Stimulated activated CD8-positive, alpha-beta memory T cell treated with anti-CD3 and anti-CD28 coated beads, Interleukin-12 subunit alpha, Interleukin-12 subunit beta, amount 100 ng/mL, for 4 hours (primary cell): Measurements from ENCODE around the gene SLF2.
"Not testable (repeated sequence)": the region's sequence is repeated elsewhere in the genome, so short reads cannot be mapped to it uniquely, and the experiment has no call there.

Experiments
- DNase-seq: peaks from one replicate; pipeline ENCODE4 v3.0.0-alpha.2; 2020; ENCODE audit warnings: low read depth

Gene SLF2

GRCh38 chr10:100878291-100878910 is 34.4 kb upstream of the SLF2 start:
- DNase-seq, result no peak

- DNase-seq, result no peak
These were observed 32.9 kb upstream of the SLF2 start for GRCh38 chr10:100879741-100880360.

- DNase-seq, result no peak
These were observed 31.1 kb upstream of the SLF2 start for GRCh38 chr10:100881556-100882213.

GRCh38 chr10:100882252-100882651 is 30.5 kb upstream of the SLF2 start:
- DNase-seq, result no peak

GRCh38 chr10:100882671-100883311 is 30.0 kb upstream of the SLF2 start:
- no peak for DNase-seq

- DNase-seq, result no peak
These were observed 29.4 kb upstream of the SLF2 start for GRCh38 chr10:100883312-100883821.

- DNase-seq, result not testable (repeated sequence)
These were observed 27.2 kb upstream of the SLF2 start for GRCh38 chr10:100885611-100886010.

GRCh38 chr10:100886091-100886490 is 26.7 kb upstream of the SLF2 start:
- DNase-seq, result no peak

GRCh38 chr10:100886521-100886920 is 26.2 kb upstream of the SLF2 start:
- no peak for DNase-seq

GRCh38 chr10:100886963-100887362 is 25.8 kb upstream of the SLF2 start:
- no peak for DNase-seq

- no peak for DNase-seq
These were observed 24.9 kb upstream of the SLF2 start for GRCh38 chr10:100887761-100888296.

GRCh38 chr10:100888957-100889356 is 23.8 kb upstream of the SLF2 start:
- DNase-seq, result no peak

GRCh38 chr10:100889546-100889945 is 23.2 kb upstream of the SLF2 start:
- DNase-seq, result no peak

GRCh38 chr10:100890141-100890672 is 22.6 kb upstream of the SLF2 start:
- no peak for DNase-seq

GRCh38 chr10:100890673-100891317 is 22.0 kb upstream of the SLF2 start:
- no peak for DNase-seq

- DNase-seq, result no peak
These were observed 18.7 kb upstream of the SLF2 start for GRCh38 chr10:100894033-100894432.

GRCh38 chr10:100894589-100895294 is 18.0 kb upstream of the SLF2 start:
- no peak for DNase-seq

GRCh38 chr10:100895346-100895745 is 17.4 kb upstream of the SLF2 start:
- DNase-seq, result no peak

- no peak for DNase-seq
These were observed 16.9 kb upstream of the SLF2 start for GRCh38 chr10:100895896-100896295.

- DNase-seq, result no peak
These were observed 15.8 kb upstream of the SLF2 start for GRCh38 chr10:100896876-100897461.

GRCh38 chr10:100897976-100898375 is 14.8 kb upstream of the SLF2 start:
- DNase-seq, result no peak
